Bronchial epithelial cell (primary cell): ENCODE measurements around the gene ITPK1. TPM values are rescaled to one million over a fixed set of nuclear protein-coding genes. Genes with fewer than 3 reads are reported as not detected.

Experiments used
- DNase-seq: peaks from one replicate; pipeline ENCODE4 v3.0.0-alpha.2; 2010; ENCODE audit warnings: low read depth
- FAIRE-seq: peaks from 2 replicates; lab custom pipeline; 2011; peaks lifted over from hg19 to GRCh38; lab: Jason Lieb, UNC
- H3K27me3 ChIP-seq: 2 replicates; pipeline ENCODE4 v1.5.1; 2011; ENCODE audit warnings: low read length; ENCODE audit not compliant: control insufficient read depth, insufficient read depth
- H3K36me3 ChIP-seq: 2 replicates; pipeline ENCODE4 v1.5.1; 2011; ENCODE audit warnings: low read length; ENCODE audit not compliant: control insufficient read depth, insufficient read depth
- H3K4me3 ChIP-seq: 2 replicates; pipeline ENCODE4 v1.5.1; 2011; ENCODE audit warnings: mild to moderate bottlenecking, low read depth, low read length, control low read depth
- CTCF ChIP-seq: IDR thresholded peaks from 2 replicates; pipeline ENCODE4 v1.5.1; 2011; ENCODE audit warnings: mild to moderate bottlenecking, moderate library complexity, low read length, control low read depth, inconsistent platforms; ENCODE audit not compliant: insufficient read depth, severe bottlenecking
- total RNA-seq: library from RNA; depleted of rRNA; stranded (reverse); fragments of >200 nt; gene quantifications from 2 replicates; pipeline ENCODE4 v1.2.1, GENCODE V29; 2014

Gene ITPK1
- total RNA-seq, 1 donor from 2014 or later: 39.8 TPM

GRCh38 chr14:93030761-93031160, 85.0 kb downstream of the ITPK1 start:
- Histone ChIP-seq H3K4me3 (no peak overlapping the region), H3K36me3 (no peaks in the 10 kb centered on the region), H3K27me3 (no peaks in the 10 kb centered on the region)
- no peak for TF ChIP-seq CTCF
- FAIRE-seq (no peak), DNase-seq (no peak)

GRCh38 chr14:93029911-93030508, 85.7 kb downstream of the ITPK1 start:
- DNase-seq (no peak), FAIRE-seq (no peak)
- H3K27me3 ChIP-seq: no peaks in the 10 kb centered on the region
- no peak overlapping the region for H3K4me3 ChIP-seq
- no peak for TF ChIP-seq CTCF
- no peaks in the 10 kb centered on the region for H3K36me3 ChIP-seq

- DNase-seq (no peak), FAIRE-seq (no peak)
- H3K4me3 ChIP-seq: no peak overlapping the region
- no peak for TF ChIP-seq CTCF
- no peaks in the 10 kb centered on the region for H3K36me3 ChIP-seq
- no peaks in the 10 kb centered on the region for H3K27me3 ChIP-seq
Measured at GRCh38 chr14:93029417-93029816, 86.3 kb downstream of the ITPK1 start.

GRCh38 chr14:93028724-93029076, 87.0 kb downstream of the ITPK1 start:
- Histone ChIP-seq H3K36me3 (peaks cover 2% of the 10 kb centered on the region), H3K27me3 (no peaks in the 10 kb centered on the region), H3K4me3 (no peak overlapping the region)
- DNase-seq: no peak
- no peak for TF ChIP-seq CTCF
- FAIRE-seq: no peak

- FAIRE-seq: no peak
- DNase-seq: no peak
- no peak overlapping the region for H3K4me3 ChIP-seq
Measured at GRCh38 chr14:93027810-93028723, 87.7 kb downstream of the ITPK1 start.

More at GRCh38 chr14:93027810-93028723, 87.7 kb downstream of the ITPK1 start:
- peaks cover 2% of the 10 kb centered on the region for H3K36me3 ChIP-seq
- no peaks in the 10 kb centered on the region for H3K27me3 ChIP-seq
- no peak for TF ChIP-seq CTCF
